GM18909 (cell line): ENCODE data around the gene RHOT2.

Source experiments
- ATAC-seq: cut with Tn5 transposase; IDR thresholded peaks from one replicate; pipeline ENCODE4 v1.9.1; 2021; ENCODE audit warnings: mild to moderate bottlenecking; ENCODE audit not compliant: unreplicated experiment, poor library complexity

The RHOT2 gene

DNA sequence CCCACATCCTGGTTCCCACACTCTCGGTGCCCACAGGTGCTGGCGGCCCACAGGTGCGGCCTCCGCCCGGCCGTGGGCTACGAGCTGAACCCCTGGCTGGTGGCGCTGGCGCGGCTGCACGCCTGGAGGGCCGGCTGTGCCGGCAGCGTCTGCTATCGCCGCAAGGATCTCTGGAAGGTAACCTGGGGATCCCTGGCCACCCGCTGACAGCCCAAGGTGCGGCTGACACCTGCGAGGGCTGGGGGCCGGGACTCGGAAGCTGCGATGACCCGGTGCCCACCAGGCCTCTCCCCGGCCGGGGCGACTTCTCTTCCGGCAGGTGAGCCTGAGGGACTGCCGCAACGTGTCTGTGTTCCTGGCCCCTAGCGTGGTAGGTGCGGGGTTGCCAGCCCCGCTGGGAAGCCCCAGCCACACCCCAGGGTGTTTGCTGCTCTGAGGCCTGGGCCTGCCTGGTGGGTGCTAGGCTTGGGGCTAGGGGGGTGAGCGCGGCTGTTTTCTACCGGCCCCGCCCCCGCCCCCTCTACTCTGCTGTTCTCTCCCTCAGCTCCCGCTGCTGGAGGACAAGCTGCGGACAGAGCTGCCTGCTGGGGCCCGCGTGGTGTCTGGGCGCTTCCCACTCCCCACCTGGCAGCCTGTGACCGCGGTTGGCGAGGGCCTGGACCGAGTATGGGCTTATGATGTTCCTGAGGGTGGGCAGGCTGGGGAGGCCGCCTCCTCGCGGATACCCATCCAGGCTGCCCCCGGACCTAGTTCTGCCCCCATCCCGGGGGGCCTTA lies 54.0 kb downstream of the RHOT2 start:
- ATAC-seq = no peak

GRCh38 chr16:722835-723633 lies 55.1 kb downstream of the RHOT2 start:
- no peak for ATAC-seq

DNA sequence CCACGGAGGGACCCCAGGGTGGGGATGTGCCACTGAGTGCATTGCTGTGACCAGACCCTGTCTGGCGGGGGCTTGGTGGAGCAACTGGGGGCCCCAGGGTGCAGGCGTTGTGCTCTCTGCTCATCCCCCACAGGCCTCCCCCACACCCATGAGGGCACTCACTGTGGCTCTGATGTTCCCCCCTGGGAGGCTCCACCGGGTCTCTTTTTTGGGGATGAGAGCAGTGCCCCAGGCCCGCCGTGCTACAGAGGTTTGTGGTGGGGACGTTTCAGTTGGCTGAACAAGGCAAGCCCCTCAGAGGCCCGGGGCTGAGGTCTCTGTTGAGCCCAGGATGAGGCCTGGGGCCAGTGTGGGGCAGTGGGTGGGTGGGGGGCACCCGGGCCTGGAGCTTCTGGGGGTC lies 55.8 kb downstream of the RHOT2 start:
- no peak for ATAC-seq
